C4-2B (cell line): ENCODE results near the gene FUT4.

Experiments
- CTCF ChIP-seq: fragments of 450-650 bp; conservative IDR thresholded peaks from 2 replicates; pipeline ENCODE4 v1.5.1; 2017; ENCODE audit warnings: mild to moderate bottlenecking
- ZFX ChIP-seq: fragments of 450-650 bp; IDR thresholded peaks from 2 replicates; pipeline ENCODE4 v1.6.1; 2017

DNA sequence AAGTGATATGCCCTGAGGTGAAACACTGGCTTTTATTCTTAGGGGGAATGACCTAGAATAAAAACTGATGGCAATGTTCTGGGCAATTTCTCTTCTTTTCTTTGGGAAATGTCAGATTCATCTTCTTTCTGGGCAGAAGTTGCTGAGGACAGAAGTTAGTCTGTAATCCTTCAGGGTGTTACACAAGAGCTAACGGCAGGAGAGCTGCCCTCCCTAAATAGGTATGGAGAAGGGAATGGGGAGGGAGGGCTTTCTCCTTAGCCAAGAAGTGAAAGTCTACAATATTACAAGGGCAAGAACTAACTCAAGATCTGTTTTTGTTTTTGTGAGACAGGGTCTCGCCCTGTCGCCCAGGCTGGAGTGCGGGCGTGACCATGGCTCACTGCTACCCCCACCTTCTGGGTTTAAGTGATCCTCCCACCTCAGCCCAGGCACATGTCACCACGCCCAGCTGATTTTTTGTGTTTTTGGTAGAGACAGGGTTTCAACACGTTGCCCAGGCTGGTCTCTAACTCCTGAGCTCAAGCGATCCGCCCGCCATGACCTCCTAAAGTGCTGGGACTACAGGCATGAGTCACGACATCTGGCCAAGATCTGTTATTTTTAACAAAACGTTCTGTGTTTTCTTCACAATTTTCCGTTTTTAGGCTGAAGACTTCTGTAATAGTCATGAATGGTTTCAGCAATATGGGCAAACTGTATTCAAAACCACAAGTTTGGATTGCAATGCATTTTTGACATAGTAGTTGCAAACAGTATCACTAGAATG, 30.7 kb downstream of the FUT4 start:
- TF ChIP-seq CTCF (no peak), ZFX (no peak)
